ENCODE data around the gene UNC5A. TPM values are rescaled to one million over a fixed set of nuclear protein-coding genes. Genes with fewer than 3 reads are reported as not detected.

Gene UNC5A
- total RNA-seq, 2 experiments from 2014 or later: not detected

DNA sequence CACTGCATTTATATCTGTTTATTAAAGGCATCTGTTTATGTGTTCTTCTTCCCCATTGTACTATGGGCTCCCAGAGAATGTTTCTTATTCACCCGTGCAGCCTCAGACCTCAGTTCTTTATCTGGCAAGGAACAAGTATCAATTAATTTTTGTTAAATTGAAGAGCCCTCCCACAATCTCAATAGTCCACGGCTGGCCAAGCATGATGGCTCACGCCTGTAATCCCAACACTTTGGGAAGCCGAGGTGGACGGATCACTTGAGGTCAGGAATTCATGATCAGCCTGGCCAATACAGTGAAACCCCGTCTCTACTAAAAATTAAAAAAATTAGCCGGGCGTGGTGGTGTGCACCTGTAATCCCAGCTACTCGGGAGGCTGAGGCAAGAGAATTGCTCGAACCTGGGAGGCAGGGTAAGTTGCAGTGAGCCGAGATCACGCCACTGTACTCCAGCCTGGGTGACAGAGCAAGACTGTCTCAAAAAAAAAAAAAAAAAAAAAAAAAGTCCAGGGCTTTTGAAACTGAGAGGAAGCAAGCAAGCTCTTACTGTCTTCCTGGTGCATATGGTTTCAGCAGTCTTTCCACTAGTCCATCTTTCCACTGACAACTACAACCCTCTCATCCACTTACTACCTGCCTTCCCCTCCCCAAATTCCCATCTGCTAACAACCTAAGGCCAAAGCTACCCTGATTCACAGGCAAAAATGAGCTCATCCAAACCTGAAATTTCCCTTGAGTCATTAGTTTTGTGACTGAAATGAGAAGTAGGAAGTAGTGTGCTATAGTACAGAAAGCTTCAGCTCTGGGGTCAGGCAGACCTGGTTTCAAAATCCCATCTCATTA is 91.1 kb downstream of the UNC5A start:
- Mint-ChIP-seq H3K9me3 (ENCODE audit: low read depth) (no peaks in the 10 kb centered on the region), H3K27me3 (no peaks in the 10 kb centered on the region), H3K27ac (peak overlapping the region; percentile 83), H3K4me1 (peaks cover 30% of the 10 kb centered on the region), H3K36me3 (ENCODE audit: low read depth) (peaks cover 42% of the 10 kb centered on the region), H3K4me3 (peak overlapping the region; percentile 13)
- POLR2A ChIA-PET: interaction anchor here (0.7 to 1.4 kb wide), 2 partner anchors 241 to 254 kb away, joined by 3 to 9 read pairs; partner anchors contain the start of gene TSPAN17
- intact Hi-C loops (cut with DNase I, micrococcal nuclease): loop anchor here in 1 of 2 experiments (5.0 kb wide), 1 partner anchor 249 kb away; no protein-coding TSS in a partner anchor
- CTCF ChIA-PET: interaction anchor here (0.6 to 1.7 kb wide), 5 partner anchors 9 to 485 kb away, joined by 3 to 7 read pairs (median 3); no protein-coding TSS in a partner anchor
- ATAC-seq (peak; percentile 94), DNase-seq (peak; percentile 37)

DNA sequence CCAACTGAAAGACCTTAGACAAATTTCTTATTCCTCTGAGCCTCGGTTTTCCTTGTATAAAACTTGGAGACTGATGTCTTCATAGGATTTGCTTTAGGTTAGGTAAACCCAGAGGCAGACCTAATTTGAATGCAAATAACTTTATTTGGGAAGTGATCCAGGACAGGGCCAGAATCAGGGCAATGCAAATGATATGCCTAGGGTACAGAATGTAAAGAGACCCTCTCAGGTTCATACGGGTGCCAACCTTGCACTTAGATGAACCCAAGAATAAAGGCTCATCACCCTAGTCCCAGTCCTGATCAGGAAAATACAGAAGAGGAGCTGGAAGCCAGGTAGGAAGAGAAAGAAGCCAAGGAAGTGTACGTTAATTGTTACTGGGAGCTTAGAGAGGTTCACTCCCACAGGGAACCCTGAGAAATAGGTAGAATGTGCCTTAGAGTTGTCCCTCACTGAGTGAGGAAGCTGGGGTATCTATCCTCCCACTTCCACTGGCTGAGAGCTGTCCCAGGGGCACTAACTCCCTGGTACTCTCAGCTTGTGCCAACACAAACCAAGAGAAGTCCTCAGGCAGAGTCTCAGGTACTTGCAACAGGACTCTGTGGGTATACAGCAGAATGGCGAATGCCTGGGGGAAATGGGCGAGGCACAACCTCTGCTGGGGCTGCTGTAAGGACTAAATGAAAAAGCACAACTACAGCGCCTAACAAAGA is 91.9 kb downstream of the UNC5A start:
- ATAC-seq: no peak
- CTCF ChIA-PET: interaction anchor here (0.6 to 1.7 kb wide), 6 partner anchors 8 to 242 kb away, joined by 3 to 7 read pairs (median 3); no protein-coding TSS in a partner anchor

DNA sequence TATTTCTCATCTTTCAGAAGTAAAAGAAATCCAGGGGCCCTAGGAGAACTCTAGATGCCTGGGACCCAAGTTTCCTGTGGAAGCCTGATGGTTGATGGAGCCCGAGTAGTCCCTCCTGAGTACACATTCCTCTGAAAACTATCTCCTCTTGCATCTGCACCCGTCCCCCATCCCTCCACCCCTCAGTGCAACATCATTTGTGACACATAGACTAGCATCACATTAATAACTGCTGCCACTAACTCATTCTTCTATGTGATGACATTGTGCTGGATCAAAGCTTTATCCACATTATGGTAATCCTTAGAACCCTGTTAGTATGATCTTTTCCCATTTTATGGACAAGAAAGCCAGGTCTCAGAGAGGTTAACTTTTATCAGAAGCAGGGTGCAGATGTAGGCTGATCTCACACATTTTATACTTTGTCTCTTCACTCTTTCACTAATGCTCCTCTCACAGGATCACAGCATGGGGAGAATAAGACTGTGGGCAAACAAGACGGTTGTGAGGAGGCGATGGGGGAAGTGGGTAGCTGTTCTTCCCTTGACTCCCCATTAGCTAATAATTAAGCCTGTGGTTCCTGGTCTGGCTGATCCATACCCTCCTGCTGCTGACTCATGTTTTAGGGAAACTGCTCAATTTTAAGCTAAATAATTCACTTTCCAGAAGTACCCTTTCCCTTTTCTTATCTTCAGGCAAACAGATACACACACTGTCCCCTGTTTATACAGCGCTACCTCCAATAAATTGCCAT is 92.7 kb downstream of the UNC5A start:
- H3K27ac Mint-ChIP-seq: peak overlapping the region; percentile 12
- ATAC-seq (no peak), DNase-seq (no peak)
- peaks cover 48% of the 10 kb centered on the region for H3K36me3 Mint-ChIP-seq (ENCODE audit: low read depth)
- H3K9me3 Mint-ChIP-seq (ENCODE audit: low read depth): no peaks in the 10 kb centered on the region
- no peak overlapping the region for H3K4me3 Mint-ChIP-seq
- intact Hi-C loops (cut with DNase I, micrococcal nuclease): loop anchor here in 1 of 2 experiments (5.0 kb wide), 1 partner anchor 251 kb away; no protein-coding TSS in a partner anchor
- H3K27me3 Mint-ChIP-seq: no peaks in the 10 kb centered on the region
- ChIA-PET POLR2A (interaction anchor here (1.4 kb wide), 1 partner anchor 242 kb away, joined by 9 read pairs; no protein-coding TSS in a partner anchor), CTCF (interaction anchor here (0.7 to 1.0 kb wide), 4 partner anchors 13 to 243 kb away, joined by 3 read pairs; no protein-coding TSS in a partner anchor)
- H3K4me1 Mint-ChIP-seq: peaks cover 27% of the 10 kb centered on the region

More for the DNA sequence above, 91.9 kb downstream of the UNC5A start:
- POLR2A ChIA-PET: interaction anchor here (0.7 to 1.4 kb wide), 2 partner anchors 241 to 255 kb away, joined by 3 to 9 read pairs; partner anchors contain the start of gene TSPAN17
- peaks cover 27% of the 10 kb centered on the region for H3K4me1 Mint-ChIP-seq
- DNase-seq: no peak
- no peaks in the 10 kb centered on the region for H3K27me3 Mint-ChIP-seq
- H3K9me3 Mint-ChIP-seq (ENCODE audit: low read depth): no peaks in the 10 kb centered on the region
- intact Hi-C loops (cut with DNase I, micrococcal nuclease): loop anchor here in 1 of 2 experiments (5.0 kb wide), 1 partner anchor 250 kb away; no protein-coding TSS in a partner anchor
- no peak overlapping the region for H3K4me3 Mint-ChIP-seq
- peaks cover 44% of the 10 kb centered on the region for H3K36me3 Mint-ChIP-seq (ENCODE audit: low read depth)
- peak overlapping the region; percentile 83 for H3K27ac Mint-ChIP-seq

DNA sequence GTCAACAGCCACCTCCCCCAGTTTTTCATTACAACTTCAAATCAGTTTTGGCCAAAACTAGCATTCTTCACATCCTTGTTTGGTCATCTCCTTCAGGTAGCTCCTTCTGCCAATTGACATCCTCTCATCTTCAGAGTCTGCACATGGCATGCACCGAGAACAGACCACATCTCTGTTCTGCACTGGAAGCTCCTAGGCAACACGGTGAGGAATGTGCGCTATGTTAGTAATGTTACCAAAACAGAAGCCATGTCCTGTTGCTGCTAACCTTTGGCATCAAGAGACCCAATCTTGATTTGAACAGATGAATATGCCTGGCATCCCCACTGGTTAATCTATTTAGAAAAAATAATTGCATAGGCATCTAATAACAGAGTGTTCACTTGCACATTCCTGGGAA is 93.9 kb downstream of the UNC5A start:
- peaks cover 23% of the 10 kb centered on the region for H3K4me1 Mint-ChIP-seq
- intact Hi-C loops (cut with DNase I, micrococcal nuclease): loop anchor here in 1 of 2 experiments (5.0 kb wide), 1 partner anchor 252 kb away; no protein-coding TSS in a partner anchor
- ChIA-PET CTCF (interaction anchor here (1.0 kb wide), 1 partner anchor 12 kb away, joined by 3 read pairs; no protein-coding TSS in a partner anchor), POLR2A (no interaction called here)
- ATAC-seq (no peak), DNase-seq (no peak)
- H3K4me3 Mint-ChIP-seq: no peak overlapping the region
- no peaks in the 10 kb centered on the region for H3K9me3 Mint-ChIP-seq (ENCODE audit: low read depth)
- H3K27me3 Mint-ChIP-seq: no peaks in the 10 kb centered on the region
- no peak overlapping the region for H3K27ac Mint-ChIP-seq
- peaks cover 53% of the 10 kb centered on the region for H3K36me3 Mint-ChIP-seq (ENCODE audit: low read depth)

DNA sequence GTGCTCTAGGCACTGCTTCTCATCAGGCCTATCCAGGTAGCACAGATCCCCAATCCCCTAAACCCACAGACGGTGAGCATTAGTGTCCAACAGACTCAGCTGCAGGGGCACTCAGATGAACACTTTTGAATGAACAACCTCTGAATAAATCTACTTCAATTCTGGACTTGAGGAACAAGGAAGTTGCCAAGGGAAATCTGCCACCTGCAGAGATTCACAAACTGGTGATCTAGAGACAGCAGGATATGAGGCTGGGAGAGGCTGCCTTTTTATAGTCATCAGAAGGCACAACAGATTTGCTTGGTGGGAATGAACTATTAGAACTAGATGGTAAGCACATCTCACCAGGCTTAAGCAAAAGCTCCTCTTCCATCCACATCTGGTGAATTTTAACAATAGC is 95.8 kb downstream of the UNC5A start:
- Mint-ChIP-seq H3K9me3 (ENCODE audit: low read depth) (no peaks in the 10 kb centered on the region), H3K4me1 (peaks cover 23% of the 10 kb centered on the region), H3K27ac (no peak overlapping the region), H3K27me3 (no peaks in the 10 kb centered on the region), H3K36me3 (ENCODE audit: low read depth) (peaks cover 52% of the 10 kb centered on the region), H3K4me3 (no peak overlapping the region)
- no peak for ATAC-seq
- no peak for DNase-seq
- intact Hi-C loops (cut with DNase I, micrococcal nuclease): no loop called here
- ChIA-PET CTCF (no interaction called here), POLR2A (no interaction called here)

DNA sequence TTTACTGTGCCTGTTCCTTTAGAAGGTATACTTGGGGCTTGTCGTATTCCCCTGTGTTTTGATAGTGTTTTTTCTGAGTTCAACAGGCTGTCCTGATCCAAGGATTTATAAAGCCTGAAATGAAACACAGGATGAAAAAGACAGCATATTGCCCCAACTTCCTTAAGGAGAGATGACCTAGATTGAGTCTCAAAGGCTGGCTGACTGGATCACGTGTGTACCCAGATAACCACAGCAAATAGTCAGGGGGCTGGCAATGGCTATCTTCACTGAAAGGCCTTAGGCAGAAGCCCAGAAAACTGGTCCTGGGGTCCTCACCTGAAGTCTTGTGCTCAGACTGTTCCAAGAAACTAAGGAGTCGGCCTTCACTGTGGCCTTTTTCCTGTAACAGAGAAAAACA is 96.4 kb downstream of the UNC5A start:
- Mint-ChIP-seq H3K27ac (no peak overlapping the region), H3K4me3 (no peak overlapping the region), H3K36me3 (ENCODE audit: low read depth) (peaks cover 50% of the 10 kb centered on the region), H3K4me1 (peaks cover 21% of the 10 kb centered on the region), H3K9me3 (ENCODE audit: low read depth) (no peaks in the 10 kb centered on the region), H3K27me3 (no peaks in the 10 kb centered on the region)
- ATAC-seq (no peak), DNase-seq (no peak)
- POLR2A ChIA-PET: no interaction called here
- intact Hi-C loops (cut with DNase I, micrococcal nuclease): no loop called here
- CTCF ChIA-PET: interaction anchor here (0.6 kb wide), 1 partner anchor 567 kb away, joined by 3 read pairs; no protein-coding TSS in a partner anchor

DNA sequence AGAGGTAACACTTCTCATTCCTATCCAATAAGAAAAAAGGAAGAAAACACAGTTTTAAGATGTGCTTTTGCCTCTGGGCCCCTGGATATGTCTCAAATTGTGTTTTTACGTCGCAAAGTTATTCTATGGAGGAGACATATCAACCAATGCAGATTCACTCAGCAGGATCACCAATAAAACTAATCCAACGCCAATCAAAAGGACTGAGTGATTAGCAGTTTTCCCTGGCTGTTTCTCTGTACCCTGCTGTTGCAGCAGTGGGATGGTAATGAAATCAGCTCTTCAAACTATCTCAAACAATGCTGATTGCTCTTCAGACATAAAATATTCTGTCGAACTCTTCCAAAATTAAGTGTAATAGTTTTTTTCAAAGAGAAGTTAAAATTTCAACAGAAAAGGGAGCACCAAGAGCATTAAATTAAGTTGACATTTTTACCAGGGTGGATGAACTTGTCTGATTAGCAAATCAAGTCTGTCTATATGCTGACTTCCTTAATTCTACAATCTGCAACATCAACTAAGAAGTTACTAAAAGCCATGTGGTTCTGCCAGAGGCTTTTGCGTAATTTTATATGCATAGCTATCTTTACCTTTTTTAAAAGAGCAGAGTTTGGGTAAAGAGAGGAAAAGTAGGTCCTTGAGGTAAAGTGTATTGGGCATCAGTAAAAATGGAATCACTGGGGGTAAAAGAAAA is 98.5 kb downstream of the UNC5A start:
- DNase-seq (no peak), ATAC-seq (no peak)
- Mint-ChIP-seq H3K4me3 (no peak overlapping the region), H3K27me3 (no peaks in the 10 kb centered on the region), H3K36me3 (ENCODE audit: low read depth) (peaks cover 44% of the 10 kb centered on the region), H3K27ac (peak overlapping the region; percentile 12), H3K9me3 (ENCODE audit: low read depth) (no peaks in the 10 kb centered on the region), H3K4me1 (peaks cover 15% of the 10 kb centered on the region)
- ChIA-PET POLR2A (no interaction called here), CTCF (interaction anchor here (0.7 to 3.7 kb wide), 5 partner anchors 10 to 248 kb away, joined by 3 to 11 read pairs (median 4); partner anchors contain the start of gene HK3)
- intact Hi-C loops (cut with DNase I, micrococcal nuclease): no loop called here

DNA sequence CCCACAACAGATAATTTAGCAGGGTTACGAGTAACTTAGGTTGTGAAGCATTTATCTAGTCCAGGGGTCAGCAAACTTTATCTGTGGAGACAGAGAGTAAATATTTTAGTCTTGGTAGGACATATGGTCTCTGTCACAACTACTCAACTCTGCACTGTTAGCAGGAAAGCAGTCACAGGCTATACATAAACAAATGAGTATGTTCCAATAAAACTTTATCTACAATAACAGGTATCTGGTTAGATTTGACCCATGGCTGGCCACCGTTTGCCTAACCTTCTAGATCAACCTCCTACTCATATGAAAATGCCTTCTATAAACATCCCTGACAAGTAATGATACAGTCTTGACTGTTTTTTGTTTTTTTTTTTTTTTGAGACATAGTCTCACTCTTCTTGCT is 101.8 kb downstream of the UNC5A start:
- intact Hi-C loops (cut with DNase I, micrococcal nuclease): no loop called here
- peak overlapping the region; percentile 42 for H3K27ac Mint-ChIP-seq
- POLR2A ChIA-PET: no interaction called here
- ATAC-seq: no peak
- no peaks in the 10 kb centered on the region for H3K27me3 Mint-ChIP-seq
- H3K36me3 Mint-ChIP-seq (ENCODE audit: low read depth): peaks cover 33% of the 10 kb centered on the region
- CTCF ChIA-PET: no interaction called here
- no peaks in the 10 kb centered on the region for H3K9me3 Mint-ChIP-seq (ENCODE audit: low read depth)
- DNase-seq: no peak
- no peak overlapping the region for H3K4me3 Mint-ChIP-seq
- peaks cover 24% of the 10 kb centered on the region for H3K4me1 Mint-ChIP-seq

DNA sequence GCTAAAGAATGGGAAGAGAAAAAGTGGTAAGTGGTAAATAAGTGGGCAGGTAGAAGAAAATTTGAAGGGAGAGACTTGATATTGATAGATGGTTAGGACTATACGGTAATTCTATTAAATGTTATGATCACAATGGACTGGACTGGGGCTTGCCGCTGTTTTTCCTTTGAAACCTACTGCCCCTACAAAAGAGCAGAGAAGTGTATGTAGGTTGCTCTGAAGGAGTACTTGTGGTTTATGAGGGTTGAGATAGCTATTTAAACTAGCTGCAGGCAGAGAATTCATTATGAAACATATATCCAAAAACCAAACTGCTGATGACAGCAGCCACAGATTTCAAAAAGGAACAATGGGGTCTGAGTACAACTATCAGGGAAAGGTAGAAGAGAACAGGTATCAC is 105.5 kb downstream of the UNC5A start:
- peaks cover 15% of the 10 kb centered on the region for H3K4me1 Mint-ChIP-seq
- CTCF ChIA-PET: interaction anchor here (1.5 kb wide), 1 partner anchor 12 kb away, joined by 3 read pairs; no protein-coding TSS in a partner anchor
- no peak overlapping the region for H3K4me3 Mint-ChIP-seq
- no peaks in the 10 kb centered on the region for H3K9me3 Mint-ChIP-seq (ENCODE audit: low read depth)
- intact Hi-C loops (cut with DNase I, micrococcal nuclease): no loop called here
- H3K27ac Mint-ChIP-seq: peak overlapping the region; percentile 34
- no peaks in the 10 kb centered on the region for H3K27me3 Mint-ChIP-seq
- DNase-seq (no peak), ATAC-seq (no peak)
- H3K36me3 Mint-ChIP-seq (ENCODE audit: low read depth): peaks cover 30% of the 10 kb centered on the region
- POLR2A ChIA-PET: no interaction called here

DNA sequence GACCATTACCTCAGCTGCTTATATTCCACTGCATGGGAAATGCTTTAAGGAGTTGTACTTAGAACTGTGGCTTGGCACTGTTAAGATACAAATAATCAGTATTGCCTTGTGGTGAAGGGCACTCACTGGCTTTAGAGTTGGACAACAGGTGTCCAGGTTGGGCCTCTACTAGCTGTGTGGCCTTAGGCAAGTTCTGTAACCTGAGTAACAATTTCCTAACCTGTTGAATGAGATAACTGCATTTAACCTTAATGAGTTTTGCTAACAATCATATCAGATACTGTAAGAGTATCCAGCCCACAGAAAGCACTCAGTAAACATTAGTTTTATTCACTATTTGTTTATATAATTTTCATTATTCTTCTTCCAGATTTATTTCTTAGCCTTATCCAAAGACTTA is 106.0 kb downstream of the UNC5A start:
- Mint-ChIP-seq H3K36me3 (ENCODE audit: low read depth) (peaks cover 33% of the 10 kb centered on the region), H3K4me3 (no peak overlapping the region), H3K27ac (no peak overlapping the region), H3K9me3 (ENCODE audit: low read depth) (no peaks in the 10 kb centered on the region), H3K27me3 (no peaks in the 10 kb centered on the region), H3K4me1 (peaks cover 14% of the 10 kb centered on the region)
- DNase-seq (no peak), ATAC-seq (no peak)
- CTCF ChIA-PET: interaction anchor here (1.5 kb wide), 1 partner anchor 13 kb away, joined by 3 read pairs; no protein-coding TSS in a partner anchor
- POLR2A ChIA-PET: no interaction called here
- intact Hi-C loops (cut with DNase I, micrococcal nuclease): no loop called here
